ENCODE measurements around the gene TNNC2. TPM values are rescaled to one million over a fixed set of nuclear protein-coding genes. Genes with fewer than 3 reads are reported as not detected.
A peak's percentile ranks its signal among the peaks of the same experiment; 100 is the strongest.
"Not testable (repeated sequence)": the region's sequence is repeated elsewhere in the genome, so short reads cannot be mapped to it uniquely, and the experiment has no call there.

The TNNC2 gene
- 2.9 TPM for polyA plus RNA-seq (2013, experiment 1 of 2)
- polyA plus RNA-seq (2013, experiment 2 of 2) = 3.8 TPM

- no peak within 1 kb of the TSS for H3K4me3 ChIP-seq (ENCODE audit: low read length)
- no peaks in the 10 kb centered on the region for H3K4me1 ChIP-seq (ENCODE audit: control insufficient read depth, low read depth, low read length)
- no peak within 1 kb of the TSS for H2BK120ac ChIP-seq (ENCODE audit: low read depth, low read length)
- no peak within 1 kb of the TSS for H2BK5ac ChIP-seq (ENCODE audit: low read length)
- no peak for DNase-seq
- no peaks in the 10 kb centered on the region for H3K79me1 ChIP-seq (ENCODE audit: low read length)
- H3K4ac ChIP-seq (ENCODE audit: low read depth, low read length) = no peak within 1 kb of the TSS
- H3K9ac ChIP-seq (ENCODE audit: low read length) = no peak within 1 kb of the TSS
- no peak within 1 kb of the TSS for H3K27ac ChIP-seq (ENCODE audit: low read depth, low read length)
- no peak within 1 kb of the TSS for H2AK5ac ChIP-seq (ENCODE audit: low read length)
- H3K18ac ChIP-seq (ENCODE audit: low read length) = no peak within 1 kb of the TSS
- H3K23ac ChIP-seq (ENCODE audit: low read length) = no peak within 1 kb of the TSS
- no peak within 1 kb of the TSS for H3K56ac ChIP-seq (ENCODE audit: low read length)
- no peaks in the 10 kb centered on the region for H3K27me3 ChIP-seq (ENCODE audit: insufficient read depth, low read length, poor library complexity)
- no CpG with 5 or more reads among the region's 8 CpGs for WGBS (ENCODE audit: extremely low coverage, insufficient coverage, low lambda C conversion rate)
- H4K8ac ChIP-seq (ENCODE audit: low read depth, low read length) = no peak within 1 kb of the TSS
- H2BK15ac ChIP-seq (replicated peaks; ENCODE audit: low read depth) = no peak within 1 kb of the TSS
- H3K36me3 ChIP-seq (ENCODE audit: control insufficient read depth, insufficient read depth, low read length) = no peaks in the 10 kb centered on the region
- no peak within 1 kb of the TSS for H3K4me2 ChIP-seq (ENCODE audit: low read length)
- no peak within 1 kb of the TSS for H4K5ac ChIP-seq (ENCODE audit: low read length)
- H3K79me2 ChIP-seq (ENCODE audit: control insufficient read depth, insufficient read depth, low read length) = no peaks in the 10 kb centered on the region
Measured at GRCh38 chr20:45827030-45827652, at the start of gene TNNC2. TNNC2 (minus strand) TSS chr20:45827312; CDS start chr20:45827248, 64 bp downstream.

- H2BK120ac ChIP-seq (ENCODE audit: low read depth, low read length) = no peak overlapping the region
- H4K5ac ChIP-seq (ENCODE audit: low read length) = no peak overlapping the region
- no peak overlapping the region for H4K8ac ChIP-seq (ENCODE audit: low read depth, low read length)
- no peak overlapping the region for H2BK5ac ChIP-seq (ENCODE audit: low read length)
- H3K4me3 ChIP-seq (ENCODE audit: low read length) = no peak overlapping the region
- no peak overlapping the region for H2BK15ac ChIP-seq (replicated peaks; ENCODE audit: low read depth)
- no peaks in the 10 kb centered on the region for H3K27me3 ChIP-seq (ENCODE audit: insufficient read depth, low read length, poor library complexity)
- H3K27ac ChIP-seq (ENCODE audit: low read depth, low read length) = no peak overlapping the region
- H3K56ac ChIP-seq (ENCODE audit: low read length) = no peak overlapping the region
- H3K9ac ChIP-seq (ENCODE audit: low read length) = no peak overlapping the region
- no peaks in the 10 kb centered on the region for H3K4me1 ChIP-seq (ENCODE audit: control insufficient read depth, low read depth, low read length)
- H3K79me2 ChIP-seq (ENCODE audit: control insufficient read depth, insufficient read depth, low read length) = no peaks in the 10 kb centered on the region
- no peak overlapping the region for H3K4ac ChIP-seq (ENCODE audit: low read depth, low read length)
- DNase-seq = peak; percentile 31
- WGBS (ENCODE audit: extremely low coverage, insufficient coverage, low lambda C conversion rate) = no CpG with 5 or more reads among the region's 4 CpGs
- H2AK5ac ChIP-seq (ENCODE audit: low read length) = no peak overlapping the region
- no peaks in the 10 kb centered on the region for H3K79me1 ChIP-seq (ENCODE audit: low read length)
- H3K18ac ChIP-seq (ENCODE audit: low read length) = no peak overlapping the region
- H3K36me3 ChIP-seq (ENCODE audit: control insufficient read depth, insufficient read depth, low read length) = no peaks in the 10 kb centered on the region
- no peak overlapping the region for H3K23ac ChIP-seq (ENCODE audit: low read length)
- no peak overlapping the region for H3K4me2 ChIP-seq (ENCODE audit: low read length)
Measured at GRCh38 chr20:45874576-45874975, 47.5 kb upstream of the TNNC2 start.

DNA sequence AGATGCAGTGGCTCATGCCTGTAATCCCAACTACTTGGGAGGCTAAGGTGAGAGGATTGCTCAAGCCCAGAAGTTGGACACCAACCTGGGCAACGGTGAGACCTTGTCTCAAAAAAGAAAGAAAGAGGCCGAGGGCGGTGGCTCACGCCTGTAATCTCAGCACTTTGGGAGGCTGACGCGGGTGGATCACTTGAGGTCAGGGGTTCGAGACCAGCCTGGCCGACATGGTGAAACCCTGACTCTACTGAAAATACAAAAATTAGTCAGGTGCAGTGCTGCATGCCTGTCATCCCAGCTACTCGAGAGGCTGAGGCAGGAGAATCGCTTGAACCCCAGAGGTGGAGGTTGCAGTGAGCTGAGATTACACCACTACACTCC lies 47.0 kb upstream of the TNNC2 start:
- not testable (repeated sequence) for H3K23ac ChIP-seq (ENCODE audit: low read length); H4K8ac ChIP-seq (ENCODE audit: low read depth, low read length)
- no CpG with 5 or more reads among the region's 10 CpGs for WGBS (ENCODE audit: extremely low coverage, insufficient coverage, low lambda C conversion rate)

GRCh38 chr20:45873409-45874103 lies 46.4 kb upstream of the TNNC2 start:
- no peak overlapping the region for H3K4me3 ChIP-seq (ENCODE audit: low read length)
- DNase-seq = no peak
- no peak overlapping the region for H3K4ac ChIP-seq (ENCODE audit: low read depth, low read length)
- no peak overlapping the region for H3K56ac ChIP-seq (ENCODE audit: low read length)
- H3K79me1 ChIP-seq (ENCODE audit: low read length) = no peaks in the 10 kb centered on the region
- H3K9ac ChIP-seq (ENCODE audit: low read length) = no peak overlapping the region
- no peak overlapping the region for H3K4me2 ChIP-seq (ENCODE audit: low read length)
- H4K8ac ChIP-seq (ENCODE audit: low read depth, low read length) = no peak overlapping the region
- WGBS (ENCODE audit: extremely low coverage, insufficient coverage, low lambda C conversion rate) = no CpG with 5 or more reads among the region's 1 CpG
- no peak overlapping the region for H3K23ac ChIP-seq (ENCODE audit: low read length)
- no peaks in the 10 kb centered on the region for H3K79me2 ChIP-seq (ENCODE audit: control insufficient read depth, insufficient read depth, low read length)
- H3K36me3 ChIP-seq (ENCODE audit: control insufficient read depth, insufficient read depth, low read length) = no peaks in the 10 kb centered on the region
- H3K4me1 ChIP-seq (ENCODE audit: control insufficient read depth, low read depth, low read length) = no peaks in the 10 kb centered on the region
- no peak overlapping the region for H3K18ac ChIP-seq (ENCODE audit: low read length)
- no peak overlapping the region for H2BK15ac ChIP-seq (replicated peaks; ENCODE audit: low read depth)
- H4K5ac ChIP-seq (ENCODE audit: low read length) = no peak overlapping the region
- no peak overlapping the region for H2BK120ac ChIP-seq (ENCODE audit: low read depth, low read length)
- no peak overlapping the region for H2AK5ac ChIP-seq (ENCODE audit: low read length)
- no peak overlapping the region for H2BK5ac ChIP-seq (ENCODE audit: low read length)
- no peaks in the 10 kb centered on the region for H3K27me3 ChIP-seq (ENCODE audit: insufficient read depth, low read length, poor library complexity)
- no peak overlapping the region for H3K27ac ChIP-seq (ENCODE audit: low read depth, low read length)

More for the DNA sequence above, 47.0 kb upstream of the TNNC2 start:
- not testable (repeated sequence) for H3K79me1 ChIP-seq (ENCODE audit: low read length); H3K56ac ChIP-seq (ENCODE audit: low read length); H3K4ac ChIP-seq (ENCODE audit: low read depth, low read length); H3K4me3 ChIP-seq (ENCODE audit: low read length); H3K4me2 ChIP-seq (ENCODE audit: low read length); H2BK15ac ChIP-seq (replicated peaks; ENCODE audit: low read depth); H3K18ac ChIP-seq (ENCODE audit: low read length); H2BK120ac ChIP-seq (ENCODE audit: low read depth, low read length); H3K36me3 ChIP-seq (ENCODE audit: control insufficient read depth, insufficient read depth, low read length); H4K5ac ChIP-seq (ENCODE audit: low read length); H3K27me3 ChIP-seq (ENCODE audit: insufficient read depth, low read length, poor library complexity); H3K79me2 ChIP-seq (ENCODE audit: control insufficient read depth, insufficient read depth, low read length); H2AK5ac ChIP-seq (ENCODE audit: low read length); H3K9ac ChIP-seq (ENCODE audit: low read length); H2BK5ac ChIP-seq (ENCODE audit: low read length); H3K27ac ChIP-seq (ENCODE audit: low read depth, low read length); H3K4me1 ChIP-seq (ENCODE audit: control insufficient read depth, low read depth, low read length); DNase-seq

GRCh38 chr20:45872626-45873025 lies 45.5 kb upstream of the TNNC2 start:
- Histone ChIP-seq H3K36me3 (ENCODE audit: control insufficient read depth, insufficient read depth, low read length) (no peaks in the 10 kb centered on the region), H2BK15ac (replicated peaks; ENCODE audit: low read depth) (no peak overlapping the region), H2BK120ac (ENCODE audit: low read depth, low read length) (no peak overlapping the region), H3K18ac (ENCODE audit: low read length) (no peak overlapping the region), H2BK5ac (ENCODE audit: low read length) (no peak overlapping the region), H3K4ac (ENCODE audit: low read depth, low read length) (no peak overlapping the region), H4K5ac (ENCODE audit: low read length) (no peak overlapping the region), H3K9ac (ENCODE audit: low read length) (no peak overlapping the region), H3K4me2 (ENCODE audit: low read length) (no peak overlapping the region), H3K27me3 (ENCODE audit: insufficient read depth, low read length, poor library complexity) (no peaks in the 10 kb centered on the region), H3K27ac (ENCODE audit: low read depth, low read length) (no peak overlapping the region), H4K8ac (ENCODE audit: low read depth, low read length) (no peak overlapping the region), H3K56ac (ENCODE audit: low read length) (no peak overlapping the region), H3K4me1 (ENCODE audit: control insufficient read depth, low read depth, low read length) (no peaks in the 10 kb centered on the region), H3K79me2 (ENCODE audit: control insufficient read depth, insufficient read depth, low read length) (no peaks in the 10 kb centered on the region), H3K4me3 (ENCODE audit: low read length) (no peak overlapping the region), H3K79me1 (ENCODE audit: low read length) (no peaks in the 10 kb centered on the region), H2AK5ac (ENCODE audit: low read length) (no peak overlapping the region), H3K23ac (ENCODE audit: low read length) (no peak overlapping the region)
- WGBS (ENCODE audit: extremely low coverage, insufficient coverage, low lambda C conversion rate) = no CpG with 5 or more reads among the region's 4 CpGs
- DNase-seq = peak; percentile 18

GRCh38 chr20:45867819-45868176 lies 40.7 kb upstream of the TNNC2 start:
- Histone ChIP-seq H2BK5ac (ENCODE audit: low read length) (no peak overlapping the region), H3K27ac (ENCODE audit: low read depth, low read length) (no peak overlapping the region), H3K56ac (ENCODE audit: low read length) (no peak overlapping the region)

More at GRCh38 chr20:45867819-45868176, 40.7 kb upstream of the TNNC2 start:
- Histone ChIP-seq H3K27me3 (ENCODE audit: insufficient read depth, low read length, poor library complexity) (no peaks in the 10 kb centered on the region), H3K79me2 (ENCODE audit: control insufficient read depth, insufficient read depth, low read length) (no peaks in the 10 kb centered on the region), H3K4me3 (ENCODE audit: low read length) (no peak overlapping the region), H3K4me1 (ENCODE audit: control insufficient read depth, low read depth, low read length) (no peaks in the 10 kb centered on the region), H4K8ac (ENCODE audit: low read depth, low read length) (no peak overlapping the region), H3K9ac (ENCODE audit: low read length) (no peak overlapping the region), H4K5ac (ENCODE audit: low read length) (no peak overlapping the region), H3K36me3 (ENCODE audit: control insufficient read depth, insufficient read depth, low read length) (no peaks in the 10 kb centered on the region), H2BK15ac (replicated peaks; ENCODE audit: low read depth) (no peak overlapping the region), H2AK5ac (ENCODE audit: low read length) (no peak overlapping the region), H3K4me2 (ENCODE audit: low read length) (no peak overlapping the region), H2BK120ac (ENCODE audit: low read depth, low read length) (no peak overlapping the region), H3K23ac (ENCODE audit: low read length) (no peak overlapping the region), H3K4ac (ENCODE audit: low read depth, low read length) (no peak overlapping the region), H3K18ac (ENCODE audit: low read length) (no peak overlapping the region), H3K79me1 (ENCODE audit: low read length) (no peaks in the 10 kb centered on the region)
- peak; percentile 32 for DNase-seq
